Body of pancreas (tissue), 4 donors: ENCODE results near the gene TRUB2. TPM values are rescaled to one million over a fixed set of nuclear protein-coding genes. Genes with fewer than 3 reads are reported as not detected.

Source experiments
- ATAC-seq: fragments of 150-250 bp; one replicate; pipeline ENCODE4 v1.9.1; 2016
- DNase-seq, 4 donors: peaks; one replicate each; pipeline ENCODE4 v3.0.0-alpha.2; 2019
- H3K27ac ChIP-seq, 4 donors: fragments of 200-600 bp; sonication (generic); 1 replicate in 3 of 4; 2 replicates in 1 of 4; pipeline versions ENCODE4 v1.5.1 to v1.6.1; 2016 to 2019; ENCODE audit warnings: mild to moderate bottlenecking in 1 of 4, mixed read lengths in 1 of 4, moderate library complexity in 1 of 4
- H3K27me3 ChIP-seq, 2 donors: fragments of 200-600 bp; sonication (generic); one replicate each; pipeline ENCODE4 v1.6.0; 2016; ENCODE audit warnings: mild to moderate bottlenecking in 1 of 2
- H3K36me3 ChIP-seq, 2 donors: fragments of 200-600 bp; sonication (generic); replicated peaks in 1 of 2; 2 replicates each; pipeline ENCODE4 v1.5.1; 2016; ENCODE audit warnings: low read depth in 2 of 2; ENCODE audit not compliant: insufficient read depth in 1 of 2
- H3K4me1 ChIP-seq: fragments of 200-600 bp; sonication (generic); one replicate; pipeline ENCODE4 v1.6.0; 2016
- H3K4me3 ChIP-seq, 2 donors: fragments of 200-600 bp; sonication (generic); 1 replicate in 1 of 2; 2 replicates in 1 of 2; pipeline ENCODE4 v1.5.1; 2016 to 2019
- H3K9me3 ChIP-seq, 3 donors: fragments of 200-600 bp; sonication (generic); 1 replicate in 2 of 3; 2 replicates in 1 of 3; pipeline ENCODE4 v1.5.1; 2016
- CTCF ChIP-seq, 7 experiments: fragments of 450-650 bp in 4 of 7; fragments of 200-600 bp in 3 of 7; sonication (generic) in 3 of 7; IDR thresholded peaks; one replicate each; pipeline ENCODE4 v1.5.1; 2016 to 2019; ENCODE audit warnings: antibody characterized with exemption in 7 of 7
- POLR2A ChIP-seq, 3 donors: fragments of 450-650 bp; IDR thresholded peaks; one replicate each; pipeline ENCODE4 v1.6.1; 2016; ENCODE audit warnings: antibody characterized with exemption in 3 of 3, mild to moderate bottlenecking in 2 of 3
- WGBS, 2 donors: methylation state at CpG; one replicate each; pipeline ENCODE4 v1.1.5; 2017; 5-methylcytosine and 5-hydroxymethylcytosine counted together
- intact Hi-C: fragments of 100-400 bp; cut with DNase I; formaldehyde crosslinking; loops from one replicate; pipeline ENCODE4 v1.15.1; 2023
- total RNA-seq, 2 donors: library from RNA; depleted of rRNA; stranded (reverse); fragments of >200 nt; gene quantifications; one replicate each; pipeline ENCODE4 v1.1.0, GENCODE V29; 2016

TRUB2 gene
- total RNA-seq, 2 donors from 2014 or later: 6.3 to 11.4 TPM

GRCh38 chr9:128258326-128258725 is 63.9 kb downstream of the TRUB2 start:
- DNase-seq (no peak), ATAC-seq (no peak)
- Histone ChIP-seq H3K4me3 (no peak overlapping the region), H3K9me3 (no peaks in the 10 kb centered on the region), H3K36me3 (peaks cover 21 to 42% of the 10 kb centered on the region in 2 donors), H3K27me3 (no peaks in the 10 kb centered on the region), H3K4me1 (no peaks in the 10 kb centered on the region), H3K27ac (no peak overlapping the region)
- intact Hi-C loops: no loop called here
- no peak for TF ChIP-seq CTCF (IDR thresholded peaks at IDR 0.05)
- WGBS, 2 donors: 95 to 97% methylated on average over 5 to 6 of the region's 6 CpGs

GRCh38 chr9:128257907-128258306 is 64.3 kb downstream of the TRUB2 start:
- WGBS, 2 donors: 75 to 95% methylated on average over 2 to 9 of the region's 11 CpGs

GRCh38 chr9:128257086-128257825 is 65.0 kb downstream of the TRUB2 start:
- intact Hi-C loops: no loop called here
- Histone ChIP-seq H3K36me3 (peaks cover 21 to 38% of the 10 kb centered on the region in 2 donors), H3K4me1 (no peaks in the 10 kb centered on the region), H3K27ac (no peak overlapping the region), H3K27me3 (no peaks in the 10 kb centered on the region), H3K4me3 (no peak overlapping the region), H3K9me3 (no peaks in the 10 kb centered on the region)
- no peak for TF ChIP-seq CTCF (IDR thresholded peaks at IDR 0.05)
- no peak for TF ChIP-seq POLR2A (IDR thresholded peaks at IDR 0.05)
- no peak for DNase-seq
- WGBS, 2 donors: 79 to 94% methylated on average over 15 to 23 of the region's 23 CpGs
- no peak for ATAC-seq

More at GRCh38 chr9:128257907-128258306, 64.3 kb downstream of the TRUB2 start:
- Histone ChIP-seq H3K9me3 (no peaks in the 10 kb centered on the region), H3K36me3 (peaks cover 21 to 42% of the 10 kb centered on the region in 2 donors), H3K27me3 (no peaks in the 10 kb centered on the region), H3K4me1 (no peaks in the 10 kb centered on the region), H3K4me3 (no peak overlapping the region), H3K27ac (no peak overlapping the region)
- intact Hi-C loops: no loop called here
- TF ChIP-seq CTCF (IDR thresholded peaks at IDR 0.05): no peak
- TF ChIP-seq POLR2A (IDR thresholded peaks at IDR 0.05): no peak
- DNase-seq (no peak), ATAC-seq (no peak)

Other genes with a start within 250 kb of the TRUB2 start
- gene PTGES2, start 194.7 kb downstream of the TRUB2 start, total RNA-seq: 100 to 1,000 TPM in 1 of 2 donors, 10 to 100 TPM in 1; 55.8 to 145 TPM
- 10 to 100 TPM in 1 of 2 donors, 1 to 10 TPM in 1; 4.9 to 24.6 TPM for gene LCN2, start 173.0 kb downstream of the TRUB2 start, total RNA-seq
- 100 to 1,000 TPM; 113 to 129 TPM for gene BBLN, start 162.2 kb downstream of the TRUB2 start, total RNA-seq
- gene CIZ1, start 130.9 kb downstream of the TRUB2 start, total RNA-seq: 10 to 100 TPM; 58.4 to 61.6 TPM
- 10 to 100 TPM; 13.0 to 29.0 TPM for gene DNM1, start 119.1 kb downstream of the TRUB2 start, total RNA-seq
- 100 to 1,000 TPM in 1 of 2 donors, 10 to 100 TPM in 1; 53.2 to 138 TPM for gene GOLGA2, start 46.4 kb downstream of the TRUB2 start, total RNA-seq
- gene SWI5, start 46.2 kb downstream of the TRUB2 start, total RNA-seq: 10 to 100 TPM; 14.5 to 20.1 TPM
- gene COQ4, start 392 bp upstream of the TRUB2 start, total RNA-seq: 10 to 100 TPM; 37.4 to 89.7 TPM
- gene SLC27A4, start 18.1 kb upstream of the TRUB2 start, total RNA-seq: 10 to 100 TPM; 15.0 to 17.1 TPM
- gene URM1, start 48.9 kb upstream of the TRUB2 start, total RNA-seq: 10 to 100 TPM; 15.6 to 23.4 TPM
- gene CERCAM, start 98.4 kb upstream of the TRUB2 start, total RNA-seq: 10 to 100 TPM; 28.0 to 42.0 TPM
- 10 to 100 TPM; 14.3 to 23.4 TPM for gene ODF2, start 133.6 kb upstream of the TRUB2 start, total RNA-seq
- gene GLE1, start 182.3 kb upstream of the TRUB2 start, total RNA-seq: 10 to 100 TPM in 1 of 2 donors, 1 to 10 TPM in 1; 8.3 to 11.5 TPM
- gene SPTAN1, start 230.1 kb upstream of the TRUB2 start, total RNA-seq: 100 to 1,000 TPM; 119 to 248 TPM